OCI-LY3 (cell line): ENCODE measurements around the gene ATG3.

Source experiments
- H2AFZ ChIP-seq: fragments of 200-600, 300-600 bp; shearing (Covaris generic); 2 replicates; pipeline ENCODE4 v1.6.0; 2014; ENCODE audit warnings: antibody characterized with exemption, low read depth, low read length
- H3K27ac ChIP-seq: fragments of 200-600, 300-600 bp; sonication (generic); 2 replicates; pipeline ENCODE4 v1.5.1; 2014; ENCODE audit warnings: mild to moderate bottlenecking, low read length, moderate library complexity, mixed read lengths
- H3K27me3 ChIP-seq: fragments of 200-600, 300-600 bp; sonication (generic); 2 replicates; pipeline ENCODE4 v1.6.1; 2014; ENCODE audit warnings: low read depth, low read length, mixed read lengths
- H3K36me3 ChIP-seq: fragments of 200-600, 300-600 bp; sonication (generic); replicated peaks from 2 replicates; pipeline ENCODE3; 2014; ENCODE audit warnings: low read depth, low read length, mixed read lengths
- H3K4me1 ChIP-seq: fragments of 300-600, 200-600 bp; sonication (generic); 2 replicates; pipeline ENCODE4 v1.6.1; 2014; ENCODE audit warnings: low read length, mixed read lengths
- H3K4me2 ChIP-seq: fragments of 200-600, 300-600 bp; sonication (generic); 2 replicates; pipeline ENCODE4 v1.6.1; 2014; ENCODE audit warnings: low read length, mixed read lengths
- H3K4me3 ChIP-seq: fragments of 300-600, 200-600 bp; sonication (generic); 2 replicates; pipeline ENCODE4 v1.5.1; 2014; ENCODE audit warnings: antibody characterized with exemption, mild to moderate bottlenecking, low read length, moderate library complexity
- H3K79me2 ChIP-seq: fragments of 300-600, 200-600 bp; shearing (Covaris generic); 2 replicates; pipeline ENCODE4 v1.6.1; 2014; ENCODE audit warnings: mild to moderate bottlenecking, low read length, mixed read lengths
- H3K9ac ChIP-seq: fragments of 300-600, 200-600 bp; shearing (Covaris generic); 2 replicates; pipeline ENCODE4 v1.6.0; 2014; ENCODE audit warnings: mild to moderate bottlenecking, low read length, moderate library complexity
- H3K9me3 ChIP-seq: fragments of 200-600, 300-600 bp; shearing (Covaris generic); 2 replicates; pipeline ENCODE4 v1.6.1; 2014; ENCODE audit warnings: low read length, mixed read lengths; ENCODE audit not compliant: insufficient read depth
- H4K20me1 ChIP-seq: fragments of 200-600, 300-600 bp; sonication (generic); 2 replicates; pipeline ENCODE4 v1.6.1; 2016; ENCODE audit warnings: low read length, mixed read lengths; ENCODE audit not compliant: insufficient read depth
- EZH2phosphoT487 ChIP-seq: fragments of 200-600 bp; shearing (Covaris generic); IDR thresholded peaks from 2 replicates; pipeline ENCODE4 v1.6.1; 2018; ENCODE audit warnings: antibody characterized with exemption, mixed run types, low read depth
- TF ChIP-seq, protein P1 (sequence below): fragments of 200-600, 300-600 bp; sonication (generic); IDR thresholded peaks from 2 replicates; pipeline ENCODE4 v1.5.1; 2014; ENCODE audit warnings: antibody characterized with exemption, low read length, low read depth

Gene ATG3

DNA sequence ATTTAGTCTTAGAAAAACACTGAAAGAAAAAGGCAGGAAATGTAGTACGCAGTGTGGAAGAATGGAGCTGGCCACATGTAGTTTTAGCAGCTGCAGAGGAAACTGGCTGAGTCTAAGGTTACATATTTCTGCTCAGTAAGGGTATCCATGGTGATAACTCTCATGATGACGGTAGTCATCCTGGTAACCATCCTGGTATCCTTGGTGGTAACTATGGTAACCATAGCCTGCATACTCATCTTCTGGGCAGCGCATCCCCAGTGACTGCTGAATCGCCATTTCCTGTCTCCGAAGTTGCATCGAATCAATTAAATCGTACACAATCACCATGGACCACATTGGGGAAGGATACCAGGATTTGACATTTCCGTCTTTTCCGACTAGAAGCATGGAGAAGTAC lies 43.5 kb upstream of the ATG3 start:
- Histone ChIP-seq H3K27ac (no peak overlapping the region), H3K4me2 (no peak overlapping the region), H3K79me2 (no peaks in the 10 kb centered on the region), H3K27me3 (no peaks in the 10 kb centered on the region), H3K36me3 (peaks cover 5% of the 10 kb centered on the region), H3K4me1 (peaks cover 38% of the 10 kb centered on the region), H2AFZ (no peak overlapping the region), H3K4me3 (no peak overlapping the region), H3K9ac (no peak overlapping the region), H4K20me1 (no peaks in the 10 kb centered on the region), H3K9me3 (no peaks in the 10 kb centered on the region)
- TF ChIP-seq, protein P1, sequence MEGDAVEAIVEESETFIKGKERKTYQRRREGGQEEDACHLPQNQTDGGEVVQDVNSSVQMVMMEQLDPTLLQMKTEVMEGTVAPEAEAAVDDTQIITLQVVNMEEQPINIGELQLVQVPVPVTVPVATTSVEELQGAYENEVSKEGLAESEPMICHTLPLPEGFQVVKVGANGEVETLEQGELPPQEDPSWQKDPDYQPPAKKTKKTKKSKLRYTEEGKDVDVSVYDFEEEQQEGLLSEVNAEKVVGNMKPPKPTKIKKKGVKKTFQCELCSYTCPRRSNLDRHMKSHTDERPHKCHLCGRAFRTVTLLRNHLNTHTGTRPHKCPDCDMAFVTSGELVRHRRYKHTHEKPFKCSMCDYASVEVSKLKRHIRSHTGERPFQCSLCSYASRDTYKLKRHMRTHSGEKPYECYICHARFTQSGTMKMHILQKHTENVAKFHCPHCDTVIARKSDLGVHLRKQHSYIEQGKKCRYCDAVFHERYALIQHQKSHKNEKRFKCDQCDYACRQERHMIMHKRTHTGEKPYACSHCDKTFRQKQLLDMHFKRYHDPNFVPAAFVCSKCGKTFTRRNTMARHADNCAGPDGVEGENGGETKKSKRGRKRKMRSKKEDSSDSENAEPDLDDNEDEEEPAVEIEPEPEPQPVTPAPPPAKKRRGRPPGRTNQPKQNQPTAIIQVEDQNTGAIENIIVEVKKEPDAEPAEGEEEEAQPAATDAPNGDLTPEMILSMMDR, result no peak

DNA sequence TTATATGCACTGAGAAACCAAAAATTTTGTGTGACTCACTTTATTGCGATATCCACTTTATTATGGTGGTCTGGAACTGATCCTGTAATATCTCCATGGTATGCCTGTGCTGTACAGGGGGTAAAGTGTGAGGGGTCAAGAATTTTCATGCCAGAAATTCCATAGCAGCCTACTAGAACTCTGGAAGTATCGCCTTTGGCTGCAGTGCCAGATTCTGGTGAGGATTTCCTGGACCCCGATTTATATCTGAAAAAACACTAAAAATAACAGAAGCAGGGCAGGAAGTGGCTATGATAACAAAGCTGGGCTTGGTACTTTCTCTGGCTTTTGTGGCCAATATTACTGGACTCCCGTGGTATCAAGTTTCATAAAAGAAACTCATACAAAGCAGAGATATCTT lies 42.8 kb upstream of the ATG3 start:
- Histone ChIP-seq H3K4me1 (peaks cover 33% of the 10 kb centered on the region), H4K20me1 (no peaks in the 10 kb centered on the region), H3K4me3 (no peak overlapping the region), H3K27ac (no peak overlapping the region), H3K4me2 (no peak overlapping the region), H3K9me3 (no peaks in the 10 kb centered on the region), H2AFZ (no peak overlapping the region), H3K79me2 (no peaks in the 10 kb centered on the region), H3K9ac (no peak overlapping the region), H3K27me3 (no peaks in the 10 kb centered on the region), H3K36me3 (peaks cover 5% of the 10 kb centered on the region)
- TF ChIP-seq, protein P1, result no peak
- no peak for TF ChIP-seq EZH2phosphoT487

DNA sequence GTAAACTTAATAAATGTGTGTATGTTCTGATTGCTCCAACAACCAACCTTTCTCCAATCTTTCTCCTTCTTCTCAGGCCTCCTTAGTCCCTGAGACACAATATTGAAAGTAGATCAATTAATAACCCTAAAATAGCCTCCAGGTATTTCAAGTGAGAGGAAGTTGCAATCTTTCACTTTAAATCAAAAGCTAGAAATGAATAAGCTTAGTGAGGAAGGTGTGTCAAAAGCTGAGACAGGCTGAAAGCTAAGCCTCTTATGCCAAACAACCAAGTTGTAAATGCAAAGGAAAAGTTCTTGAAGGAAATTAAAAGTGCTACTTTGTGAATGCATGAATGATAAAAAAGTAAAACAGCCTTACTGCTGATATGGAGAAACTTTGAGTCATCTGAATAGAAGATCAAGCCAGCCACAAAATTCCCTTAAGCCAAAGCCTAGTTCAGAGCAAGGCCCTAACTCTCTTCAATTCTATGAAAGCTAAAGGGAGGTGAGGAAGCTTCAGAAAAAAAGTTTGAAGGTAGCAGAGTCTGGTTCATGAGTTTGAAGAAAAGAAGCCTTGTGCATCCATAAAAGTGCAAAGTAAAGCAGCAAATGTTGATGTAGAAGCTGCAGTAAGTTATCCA lies 40.6 kb upstream of the ATG3 start:
- Histone ChIP-seq H3K79me2 (no peaks in the 10 kb centered on the region), H3K4me2 (peak overlapping the region; percentile 65), H3K27me3 (no peaks in the 10 kb centered on the region), H3K4me3 (peak overlapping the region; percentile 44), H3K9ac (peak overlapping the region; percentile 49; the same call in 1 of the 2 replicates), H3K27ac (peak overlapping the region; percentile 88), H2AFZ (no peak overlapping the region), H3K4me1 (peaks cover 33% of the 10 kb centered on the region), H3K9me3 (no peaks in the 10 kb centered on the region), H3K36me3 (peaks cover 6% of the 10 kb centered on the region), H4K20me1 (no peaks in the 10 kb centered on the region)
- no peak for TF ChIP-seq EZH2phosphoT487
- TF ChIP-seq, protein P1, result no peak

DNA sequence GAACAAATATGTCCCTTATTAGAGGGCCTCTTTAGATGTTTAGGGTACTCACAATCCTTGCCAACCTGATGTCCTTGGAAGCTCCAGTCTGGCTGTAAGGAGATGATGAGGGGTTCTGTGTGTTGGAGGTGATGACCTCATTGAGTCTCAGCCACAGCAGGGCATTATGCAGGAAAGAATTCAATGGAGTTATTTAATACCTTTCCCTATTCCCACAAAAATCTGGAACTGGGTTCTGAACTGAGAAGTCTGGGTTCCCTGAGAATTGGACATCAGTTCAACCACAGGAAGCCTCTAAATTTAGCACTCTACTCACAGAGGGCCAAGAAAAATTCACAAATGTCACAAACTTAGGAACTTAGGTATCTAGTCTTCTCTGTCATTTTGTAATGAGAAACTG lies 37.0 kb upstream of the ATG3 start:
- Histone ChIP-seq H3K4me3 (no peak overlapping the region), H3K79me2 (no peaks in the 10 kb centered on the region), H3K4me1 (peaks cover 26% of the 10 kb centered on the region), H3K27ac (no peak overlapping the region), H3K9me3 (no peaks in the 10 kb centered on the region), H4K20me1 (no peaks in the 10 kb centered on the region), H3K9ac (no peak overlapping the region), H3K27me3 (no peaks in the 10 kb centered on the region), H3K36me3 (peaks cover 10% of the 10 kb centered on the region), H2AFZ (no peak overlapping the region), H3K4me2 (no peak overlapping the region)
- no peak for TF ChIP-seq EZH2phosphoT487
- TF ChIP-seq, protein P1, result no peak
